Liver (tissue), 3 donors: ENCODE data around the gene CDKN3.

Source experiments
- EGR1 ChIP-seq, 2 donors: IDR thresholded peaks; 2 replicates each; pipeline ENCODE4 v1.6.1; 2016 to 2018; ENCODE audit warnings: antibody characterized with exemption in 2 of 2, low read depth in 2 of 2
- RAD21 ChIP-seq, 2 donors: IDR thresholded peaks; 2 replicates each; pipeline ENCODE4 v1.6.1; 2016; ENCODE audit warnings: antibody characterized with exemption in 2 of 2, mild to moderate bottlenecking in 2 of 2
- SP1 ChIP-seq: IDR thresholded peaks from 2 replicates; pipeline ENCODE4 v1.6.1; 2018; ENCODE audit warnings: antibody characterized with exemption, mild to moderate bottlenecking
- TAF1 ChIP-seq: conservative IDR thresholded peaks from 2 replicates; pipeline ENCODE4 v1.6.1; 2016; ENCODE audit warnings: antibody characterized with exemption, mild to moderate bottlenecking
- TF ChIP-seq, protein P1 (sequence below): fragments of 150-350 bp; IDR thresholded peaks from 2 replicates; pipeline ENCODE4 v1.5.1; 2017; ENCODE audit warnings: improper control_type of control experiment, low read depth, low read length; ENCODE audit not compliant: missing input control
- TF ChIP-seq, protein P2 (sequence below): IDR thresholded peaks from 2 replicates; pipeline ENCODE4 v1.6.1; 2016; ENCODE audit warnings: antibody characterized with exemption
- donor health status: healthy.
- donor health status: healthy.

DNA sequence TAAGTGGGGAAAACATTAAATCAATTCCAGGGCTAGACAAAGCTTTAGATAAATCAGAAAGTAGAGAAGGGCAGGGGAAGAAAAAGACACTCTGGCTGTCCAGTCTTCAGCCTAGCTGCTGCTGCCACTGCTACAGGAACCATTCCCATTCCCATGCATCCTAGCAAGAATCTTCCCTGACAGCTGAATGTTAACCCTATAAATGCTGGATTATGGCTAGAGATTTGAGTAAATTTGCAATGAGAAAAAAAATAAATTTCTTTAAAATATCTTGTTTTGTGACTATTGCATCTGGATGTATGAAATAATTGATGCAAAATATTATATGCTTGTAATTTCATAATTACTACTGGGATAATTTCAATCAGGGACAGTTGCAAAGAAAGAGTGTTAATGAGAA lies 15.0 kb upstream of the CDKN3 start:
- TF ChIP-seq, protein P1, sequence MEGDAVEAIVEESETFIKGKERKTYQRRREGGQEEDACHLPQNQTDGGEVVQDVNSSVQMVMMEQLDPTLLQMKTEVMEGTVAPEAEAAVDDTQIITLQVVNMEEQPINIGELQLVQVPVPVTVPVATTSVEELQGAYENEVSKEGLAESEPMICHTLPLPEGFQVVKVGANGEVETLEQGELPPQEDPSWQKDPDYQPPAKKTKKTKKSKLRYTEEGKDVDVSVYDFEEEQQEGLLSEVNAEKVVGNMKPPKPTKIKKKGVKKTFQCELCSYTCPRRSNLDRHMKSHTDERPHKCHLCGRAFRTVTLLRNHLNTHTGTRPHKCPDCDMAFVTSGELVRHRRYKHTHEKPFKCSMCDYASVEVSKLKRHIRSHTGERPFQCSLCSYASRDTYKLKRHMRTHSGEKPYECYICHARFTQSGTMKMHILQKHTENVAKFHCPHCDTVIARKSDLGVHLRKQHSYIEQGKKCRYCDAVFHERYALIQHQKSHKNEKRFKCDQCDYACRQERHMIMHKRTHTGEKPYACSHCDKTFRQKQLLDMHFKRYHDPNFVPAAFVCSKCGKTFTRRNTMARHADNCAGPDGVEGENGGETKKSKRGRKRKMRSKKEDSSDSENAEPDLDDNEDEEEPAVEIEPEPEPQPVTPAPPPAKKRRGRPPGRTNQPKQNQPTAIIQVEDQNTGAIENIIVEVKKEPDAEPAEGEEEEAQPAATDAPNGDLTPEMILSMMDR, result no peak
- no peak for TF ChIP-seq RAD21 (IDR thresholded peaks at IDR 0.05)
- no peak for TF ChIP-seq EGR1 (IDR thresholded peaks at IDR 0.05; ENCODE audit: low read depth in 2 of 2)
- no peak for TF ChIP-seq SP1
- TF ChIP-seq, protein P2, sequence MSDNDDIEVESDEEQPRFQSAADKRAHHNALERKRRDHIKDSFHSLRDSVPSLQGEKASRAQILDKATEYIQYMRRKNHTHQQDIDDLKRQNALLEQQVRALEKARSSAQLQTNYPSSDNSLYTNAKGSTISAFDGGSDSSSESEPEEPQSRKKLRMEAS, result no peak
- TF ChIP-seq TAF1, result no peak
